Sigmoid colon (tissue), 4 donors: Measurements from ENCODE around the gene EFNB1.

Source experiments
- CTCF ChIP-seq, 4 experiments: fragments of 450-650 bp in 3 of 4; fragments of 200-600 bp in 1 of 4; IDR thresholded peaks; one replicate each; pipeline ENCODE4 v1.5.1; 2016 to 2019; ENCODE audit warnings: antibody characterized with exemption in 4 of 4, mild to moderate bottlenecking in 3 of 4, moderate library complexity in 2 of 4
- POLR2A ChIP-seq, 2 donors: fragments of 450-650 bp; IDR thresholded peaks; one replicate each; pipeline ENCODE4 v1.6.1; 2016; ENCODE audit warnings: antibody characterized with exemption in 2 of 2, mild to moderate bottlenecking in 2 of 2, moderate library complexity in 2 of 2
- POLR2AphosphoS5 ChIP-seq, 4 donors: sonication (generic); formaldehyde crosslinking; IDR thresholded peaks; one replicate each; pipeline ENCODE4 v1.6.1; 2017; ENCODE audit warnings: antibody characterized with exemption in 4 of 4

- TF ChIP-seq POLR2A (IDR thresholded peaks at IDR 0.05) (no peak), CTCF (IDR thresholded peaks at IDR 0.05) (no peak), POLR2AphosphoS5 (IDR thresholded peaks at IDR 0.05) (no peak)
These were observed 38.9 kb upstream of the EFNB1 start for GRCh38 chrX:68789966-68790365.
